Measurements from ENCODE around the gene WNT7B.

Gene WNT7B

GRCh38 chr22:45969801-45970470 is 7.0 kb downstream of the WNT7B start:
- no peak for DNase-seq

GRCh38 chr22:45969414-45969799 is 7.6 kb downstream of the WNT7B start:
- DNase-seq: no peak

GRCh38 chr22:45968751-45969413 is 8.1 kb downstream of the WNT7B start:
- no peak for DNase-seq

GRCh38 chr22:45968003-45968650 is 8.8 kb downstream of the WNT7B start:
- no peak for DNase-seq

GRCh38 chr22:45966895-45967365 is 10.0 kb downstream of the WNT7B start:
- DNase-seq: no peak

GRCh38 chr22:45966320-45966894 is 10.6 kb downstream of the WNT7B start:
- peak; percentile 78 for DNase-seq

GRCh38 chr22:45965563-45965962 is 11.4 kb downstream of the WNT7B start:
- DNase-seq: no peak

GRCh38 chr22:45964926-45965527 is 11.9 kb downstream of the WNT7B start:
- no peak for DNase-seq

- no peak for DNase-seq
Measured at GRCh38 chr22:45964372-45964771, 12.6 kb downstream of the WNT7B start.

- no peak for DNase-seq
Measured at GRCh38 chr22:45963821-45964220, 13.1 kb downstream of the WNT7B start.

- DNase-seq: no peak
Measured at GRCh38 chr22:45962756-45963324, 14.1 kb downstream of the WNT7B start.

- no peak for DNase-seq
Measured at GRCh38 chr22:45962434-45962718, 14.6 kb downstream of the WNT7B start.

- no peak for DNase-seq
Measured at GRCh38 chr22:45961679-45962433, 15.1 kb downstream of the WNT7B start.

GRCh38 chr22:45960477-45961386 is 16.2 kb downstream of the WNT7B start:
- no peak for DNase-seq

GRCh38 chr22:45959719-45960476 is 17.1 kb downstream of the WNT7B start:
- DNase-seq: no peak

GRCh38 chr22:45958971-45959370 is 18.0 kb downstream of the WNT7B start:
- DNase-seq: no peak

GRCh38 chr22:45957826-45958225 is 19.1 kb downstream of the WNT7B start:
- no peak for DNase-seq

GRCh38 chr22:45953178-45953577 is 23.8 kb downstream of the WNT7B start:
- no peak for DNase-seq

GRCh38 chr22:45952553-45952952 is 24.4 kb downstream of the WNT7B start:
- no peak for DNase-seq

GRCh38 chr22:45952151-45952550 is 24.8 kb downstream of the WNT7B start:
- no peak for DNase-seq

- no peak for DNase-seq
Measured at GRCh38 chr22:45949891-45950290, 27.1 kb downstream of the WNT7B start.

All from NCI-H2029 (cell line).